ENCODE results near the gene TMEM63B. TPM values are rescaled to one million over a fixed set of nuclear protein-coding genes. Genes with fewer than 3 reads are reported as not detected.

TMEM63B gene
- total RNA-seq, 6 experiments from 2014 or later: 30.6 to 41.0 (median 36.8) TPM

- intact Hi-C loops (cut with DNase I): loop anchor here in 1 of 2 donors (10.0 kb wide), 1 partner anchor 179 kb away; the partner anchor contains the start of gene SPATS1
- no peaks in the 10 kb centered on the region for H3K27me3 ChIP-seq
- no peaks in the 10 kb centered on the region for H3K9me3 ChIP-seq
- WGBS (ENCODE audit: insufficient coverage, low coverage, low lambda C conversion rate, missing lambda C conversion rate): 47% methylated on average over 2 of the region's 7 CpGs
- H3K4me3 ChIP-seq: no peak overlapping the region
- H3K27ac ChIP-seq: no peak overlapping the region
- no peak for ATAC-seq
- peak in 1 of 3 donors; percentile 32 for DNase-seq
- no peaks in the 10 kb centered on the region for H3K36me3 ChIP-seq
- H3K4me1 ChIP-seq: no peaks in the 10 kb centered on the region
- TF ChIP-seq, protein P1, sequence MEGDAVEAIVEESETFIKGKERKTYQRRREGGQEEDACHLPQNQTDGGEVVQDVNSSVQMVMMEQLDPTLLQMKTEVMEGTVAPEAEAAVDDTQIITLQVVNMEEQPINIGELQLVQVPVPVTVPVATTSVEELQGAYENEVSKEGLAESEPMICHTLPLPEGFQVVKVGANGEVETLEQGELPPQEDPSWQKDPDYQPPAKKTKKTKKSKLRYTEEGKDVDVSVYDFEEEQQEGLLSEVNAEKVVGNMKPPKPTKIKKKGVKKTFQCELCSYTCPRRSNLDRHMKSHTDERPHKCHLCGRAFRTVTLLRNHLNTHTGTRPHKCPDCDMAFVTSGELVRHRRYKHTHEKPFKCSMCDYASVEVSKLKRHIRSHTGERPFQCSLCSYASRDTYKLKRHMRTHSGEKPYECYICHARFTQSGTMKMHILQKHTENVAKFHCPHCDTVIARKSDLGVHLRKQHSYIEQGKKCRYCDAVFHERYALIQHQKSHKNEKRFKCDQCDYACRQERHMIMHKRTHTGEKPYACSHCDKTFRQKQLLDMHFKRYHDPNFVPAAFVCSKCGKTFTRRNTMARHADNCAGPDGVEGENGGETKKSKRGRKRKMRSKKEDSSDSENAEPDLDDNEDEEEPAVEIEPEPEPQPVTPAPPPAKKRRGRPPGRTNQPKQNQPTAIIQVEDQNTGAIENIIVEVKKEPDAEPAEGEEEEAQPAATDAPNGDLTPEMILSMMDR (IDR thresholded peaks at IDR 0.05): no peak
- no peak for TF ChIP-seq POLR2A (IDR thresholded peaks at IDR 0.05)
Observed at GRCh38 chr6:44166116-44166515, 38.8 kb downstream of the TMEM63B start.

GRCh38 chr6:44166591-44167184, 39.3 kb downstream of the TMEM63B start:
- intact Hi-C loops (cut with DNase I): loop anchor here in 1 of 2 donors (10.0 kb wide), 1 partner anchor 178 kb away; the partner anchor contains the start of gene SPATS1
- ATAC-seq (no peak), DNase-seq (peak in 1 of 3 donors; percentile 31)
- no peak for TF ChIP-seq POLR2A (IDR thresholded peaks at IDR 0.05)
- TF ChIP-seq, protein P1 (IDR thresholded peaks at IDR 0.05): no peak
- Histone ChIP-seq H3K27me3 (no peaks in the 10 kb centered on the region), H3K4me3 (no peak overlapping the region), H3K9me3 (no peaks in the 10 kb centered on the region), H3K4me1 (no peaks in the 10 kb centered on the region), H3K27ac (no peak overlapping the region), H3K36me3 (no peaks in the 10 kb centered on the region)
- 48% methylated on average over 7 of the region's 16 CpGs for WGBS (ENCODE audit: insufficient coverage, low coverage, low lambda C conversion rate, missing lambda C conversion rate)

GRCh38 chr6:44167567-44167966, 40.2 kb downstream of the TMEM63B start:
- Histone ChIP-seq H3K27me3 (no peaks in the 10 kb centered on the region), H3K4me1 (peaks cover 0 to 2% (median 0%) of the 10 kb centered on the region in 4 donors), H3K27ac (no peak overlapping the region), H3K9me3 (no peaks in the 10 kb centered on the region), H3K4me3 (no peak overlapping the region), H3K36me3 (no peaks in the 10 kb centered on the region)
- TF ChIP-seq, protein P1 (IDR thresholded peaks at IDR 0.05): no peak
- no peak for TF ChIP-seq POLR2A (IDR thresholded peaks at IDR 0.05)
- intact Hi-C loops (cut with DNase I): loop anchor here in 1 of 2 donors (10.0 kb wide), 1 partner anchor 177 kb away; the partner anchor contains the start of gene SPATS1
- ATAC-seq: no peak
- WGBS (ENCODE audit: insufficient coverage, low coverage, low lambda C conversion rate, missing lambda C conversion rate): 75% methylated on average over 1 of the region's 1 CpG
- DNase-seq: peak in 1 of 3 donors; percentile 0

GRCh38 chr6:44169154-44169553, 41.8 kb downstream of the TMEM63B start:
- Histone ChIP-seq H3K27ac (no peak overlapping the region), H3K36me3 (no peaks in the 10 kb centered on the region), H3K4me3 (no peak overlapping the region), H3K4me1 (peaks cover 0 to 6% (median 0%) of the 10 kb centered on the region in 4 donors), H3K9me3 (no peaks in the 10 kb centered on the region), H3K27me3 (no peaks in the 10 kb centered on the region)
- TF ChIP-seq POLR2A (IDR thresholded peaks at IDR 0.05): no peak
- TF ChIP-seq, protein P1 (IDR thresholded peaks at IDR 0.05): no peak
- no peak for DNase-seq
- ATAC-seq: no peak
- intact Hi-C loops (cut with DNase I): loop anchor here in 1 of 2 donors (10.0 kb wide), 1 partner anchor 176 kb away; the partner anchor contains the start of gene SPATS1
- WGBS (ENCODE audit: insufficient coverage, low coverage, low lambda C conversion rate, missing lambda C conversion rate): 63% methylated on average over 3 of the region's 9 CpGs
